Activated CD4-positive, alpha-beta T cell treated with anti-CD3 and anti-CD28 coated beads, Interleukin-10, Interleukin-2, amounts not matched to agents 100 ng/mL and 50 ng/mL, durations not matched to agents 16 hours and 8 hours (primary cell): Measurements from ENCODE around the gene EXOG.

Experiments
- DNase-seq: peaks from one replicate; pipeline ENCODE4 v3.0.0-alpha.2; 2020

The EXOG gene

GRCh38 chr3:38474928-38475605 is 21.1 kb upstream of the EXOG start:
- no peak for DNase-seq

GRCh38 chr3:38475716-38476115 is 20.4 kb upstream of the EXOG start:
- no peak for DNase-seq

GRCh38 chr3:38476157-38476756 is 19.9 kb upstream of the EXOG start:
- DNase-seq, result no peak

GRCh38 chr3:38477057-38477820 is 18.9 kb upstream of the EXOG start:
- DNase-seq, result no peak

- no peak for DNase-seq
Measured at GRCh38 chr3:38477839-38478450, 18.2 kb upstream of the EXOG start.

GRCh38 chr3:38478901-38479300 is 17.2 kb upstream of the EXOG start:
- no peak for DNase-seq

- peak; percentile 56 for DNase-seq
Measured at GRCh38 chr3:38479431-38480092, 16.6 kb upstream of the EXOG start.

GRCh38 chr3:38480093-38480445 is 16.1 kb upstream of the EXOG start:
- DNase-seq, result no peak

- no peak for DNase-seq
Measured at GRCh38 chr3:38480930-38481329, 15.2 kb upstream of the EXOG start.

GRCh38 chr3:38482951-38483350 is 13.2 kb upstream of the EXOG start:
- DNase-seq, result no peak

- no peak for DNase-seq
Measured at GRCh38 chr3:38487323-38487722, 8.8 kb upstream of the EXOG start.

GRCh38 chr3:38488949-38489348 is 7.2 kb upstream of the EXOG start:
- no peak for DNase-seq

- DNase-seq, result no peak
Measured at GRCh38 chr3:38489766-38490165, 6.4 kb upstream of the EXOG start.

GRCh38 chr3:38490281-38491030 is 5.7 kb upstream of the EXOG start:
- DNase-seq, result no peak

GRCh38 chr3:38491215-38491614 is 4.9 kb upstream of the EXOG start:
- DNase-seq, result no peak

GRCh38 chr3:38493031-38493430 is 3.1 kb upstream of the EXOG start:
- no peak for DNase-seq

- DNase-seq, result peak; percentile 21
Measured at GRCh38 chr3:38497031-38497430, 891 bp downstream of the EXOG start.

GRCh38 chr3:38500688-38501417 is 4.7 kb downstream of the EXOG start:
- no peak for DNase-seq

- DNase-seq, result no peak
Measured at GRCh38 chr3:38507120-38507519, 11.0 kb downstream of the EXOG start.

- no peak for DNase-seq
Measured at GRCh38 chr3:38509732-38510131, 13.6 kb downstream of the EXOG start.

GRCh38 chr3:38510631-38511030 is 14.5 kb downstream of the EXOG start:
- DNase-seq, result no peak

GRCh38 chr3:38511546-38511945 is 15.4 kb downstream of the EXOG start:
- DNase-seq, result no peak
